WI38 (cell line): ENCODE measurements around the gene DYRK1A.

Source experiments
- H3K4me3 ChIP-seq: 2 replicates; pipeline ENCODE4 v1.5.1; 2011; ENCODE audit warnings: low read depth, mild to moderate bottlenecking, control low read depth, low read length
- TF ChIP-seq, protein P1 (sequence below): IDR thresholded peaks from 2 replicates; pipeline ENCODE4 v1.5.1; 2012; ENCODE audit warnings: low read depth, mild to moderate bottlenecking, control low read depth, low read length

Gene DYRK1A

GRCh38 chr21:37483776-37484175 lies 117.2 kb downstream of the DYRK1A start:
- no peak overlapping the region for H3K4me3 ChIP-seq
- TF ChIP-seq, protein P1, sequence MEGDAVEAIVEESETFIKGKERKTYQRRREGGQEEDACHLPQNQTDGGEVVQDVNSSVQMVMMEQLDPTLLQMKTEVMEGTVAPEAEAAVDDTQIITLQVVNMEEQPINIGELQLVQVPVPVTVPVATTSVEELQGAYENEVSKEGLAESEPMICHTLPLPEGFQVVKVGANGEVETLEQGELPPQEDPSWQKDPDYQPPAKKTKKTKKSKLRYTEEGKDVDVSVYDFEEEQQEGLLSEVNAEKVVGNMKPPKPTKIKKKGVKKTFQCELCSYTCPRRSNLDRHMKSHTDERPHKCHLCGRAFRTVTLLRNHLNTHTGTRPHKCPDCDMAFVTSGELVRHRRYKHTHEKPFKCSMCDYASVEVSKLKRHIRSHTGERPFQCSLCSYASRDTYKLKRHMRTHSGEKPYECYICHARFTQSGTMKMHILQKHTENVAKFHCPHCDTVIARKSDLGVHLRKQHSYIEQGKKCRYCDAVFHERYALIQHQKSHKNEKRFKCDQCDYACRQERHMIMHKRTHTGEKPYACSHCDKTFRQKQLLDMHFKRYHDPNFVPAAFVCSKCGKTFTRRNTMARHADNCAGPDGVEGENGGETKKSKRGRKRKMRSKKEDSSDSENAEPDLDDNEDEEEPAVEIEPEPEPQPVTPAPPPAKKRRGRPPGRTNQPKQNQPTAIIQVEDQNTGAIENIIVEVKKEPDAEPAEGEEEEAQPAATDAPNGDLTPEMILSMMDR = no peak

- TF ChIP-seq, protein P1 = no peak
Measured at GRCh38 chr21:37484535-37485474, 118.2 kb downstream of the DYRK1A start.

DNA sequence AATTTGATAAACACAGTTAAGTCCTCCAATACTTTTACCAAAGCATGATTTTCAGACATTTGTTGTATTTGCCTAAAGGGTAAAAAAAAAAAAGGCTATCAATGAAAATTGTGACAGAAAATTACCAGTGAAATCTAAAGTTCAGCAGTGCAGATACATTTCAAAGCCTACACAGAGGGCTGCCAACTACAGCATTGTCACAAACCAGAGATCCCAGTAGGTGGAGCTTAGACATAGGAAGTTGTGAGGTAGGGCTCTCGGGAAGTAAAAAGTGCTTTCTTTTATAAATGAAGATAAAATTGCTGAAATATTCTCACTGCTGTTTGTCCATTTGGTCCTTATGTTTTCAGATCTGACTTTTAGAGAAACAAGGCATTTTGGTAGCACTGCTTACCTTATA lies 123.0 kb downstream of the DYRK1A start:
- TF ChIP-seq, protein P1 = no peak
- no peak overlapping the region for H3K4me3 ChIP-seq

More at GRCh38 chr21:37484535-37485474, 118.2 kb downstream of the DYRK1A start:
- H3K4me3 ChIP-seq = no peak overlapping the region

- H3K4me3 ChIP-seq = no peak overlapping the region
Measured at GRCh38 chr21:37490084-37490483, 123.5 kb downstream of the DYRK1A start.

DNA sequence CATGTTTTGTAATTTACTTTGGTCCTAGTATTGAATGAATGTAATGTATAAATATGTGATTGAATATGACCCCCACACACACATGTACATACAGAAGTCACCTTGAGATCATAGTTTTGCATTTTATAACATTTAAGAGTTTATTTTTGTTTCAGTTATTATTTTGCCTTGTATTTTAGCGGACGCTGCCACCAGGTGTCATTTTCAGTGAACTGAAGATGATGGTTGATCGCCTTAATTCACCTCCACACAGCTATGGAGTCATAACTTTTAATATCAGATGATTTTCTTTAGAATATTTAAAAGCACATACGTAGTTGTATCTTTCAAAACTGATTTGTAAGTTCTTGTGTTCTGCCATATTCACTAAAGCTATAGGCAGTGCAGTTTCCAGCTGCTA lies 130.4 kb downstream of the DYRK1A start:
- H3K4me3 ChIP-seq = no peak overlapping the region
- TF ChIP-seq, protein P1 = no peak

More at GRCh38 chr21:37490084-37490483, 123.5 kb downstream of the DYRK1A start:
- TF ChIP-seq, protein P1 = no peak

- TF ChIP-seq, protein P1 = no peak
Measured at GRCh38 chr21:37498664-37499063, 132.1 kb downstream of the DYRK1A start.

GRCh38 chr21:37502947-37503346 lies 136.4 kb downstream of the DYRK1A start:
- TF ChIP-seq, protein P1 = no peak
- no peak overlapping the region for H3K4me3 ChIP-seq

More at GRCh38 chr21:37498664-37499063, 132.1 kb downstream of the DYRK1A start:
- H3K4me3 ChIP-seq = no peak overlapping the region
